ENCODE results near the gene KLF11.

DNA sequence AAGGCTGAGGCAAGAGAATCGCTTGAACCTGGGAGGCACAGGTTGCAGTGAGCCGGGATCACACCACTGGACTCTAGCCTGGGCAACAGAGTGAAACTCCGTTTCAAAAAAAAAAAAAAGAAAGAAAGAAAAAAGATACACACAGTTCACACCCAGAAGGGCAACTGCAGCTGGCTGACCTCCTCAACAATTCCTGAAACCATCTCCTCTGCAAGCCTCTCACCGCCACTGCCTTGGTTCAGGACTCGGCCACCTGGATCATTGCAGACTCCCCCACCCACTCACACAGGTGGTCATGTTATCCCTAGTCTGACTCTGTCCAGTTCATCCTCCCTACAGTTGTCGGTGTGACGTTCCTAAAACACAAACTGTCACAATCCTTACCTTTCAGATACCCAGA is 34.7 kb downstream of the KLF11 start:
- TF ChIP-seq CTCF (IDR thresholded peaks at IDR 0.05) (no peak), POLR2A (IDR thresholded peaks at IDR 0.05) (no peak)

All from stomach (tissue), 4 donors.